ENCODE results near the gene ASPA.

ASPA gene

GRCh38 chr17:3543453-3543852, 67.7 kb downstream of the ASPA start:
- no peaks in the 10 kb centered on the region for H3K9me2 ChIP-seq (replicated peaks; ENCODE audit: insufficient read depth, low read length)
- no peak for TF ChIP-seq CTCF (IDR thresholded peaks at IDR 0.05; ENCODE audit: low read length)
- no peak for TF ChIP-seq EZH2 (optimal IDR thresholded peaks at IDR 0.05; ENCODE audit: low read depth, low read length)
- no peak for TF ChIP-seq EZH2phosphoT487 (IDR thresholded peaks at IDR 0.05; ENCODE audit: low read length)
- H4K20me1 ChIP-seq (ENCODE audit: insufficient read depth, low read length), result no peaks in the 10 kb centered on the region
- H3K79me2 ChIP-seq (ENCODE audit: low read length), result peaks cover 27% of the 10 kb centered on the region
- DNase-seq, result no peak
- no peaks in the 10 kb centered on the region for H3K27me3 ChIP-seq (replicated peaks; ENCODE audit: insufficient read depth, low read length)
- H3K36me3 ChIP-seq (replicated peaks; ENCODE audit: insufficient read depth, low read length), result peaks cover 5% of the 10 kb centered on the region; the same call in 1 of the 2 replicates
- H3K4me2 ChIP-seq (ENCODE audit: low read depth, low read length), result no peak overlapping the region
- no peaks in the 10 kb centered on the region for H3K9me3 ChIP-seq (replicated peaks; ENCODE audit: insufficient read depth, low read length)
- H3F3A ChIP-seq (ENCODE audit: insufficient read depth, low read length), result no peaks in the 10 kb centered on the region
- no peaks in the 10 kb centered on the region for H3K4me1 ChIP-seq (ENCODE audit: low read length)
- H3K9ac ChIP-seq (ENCODE audit: low read length), result no peak overlapping the region
- H3K27ac ChIP-seq (ENCODE audit: low read length), result no peak overlapping the region
- H3K4me3 ChIP-seq (ENCODE audit: low read length), result no peak overlapping the region
- no peak overlapping the region for H2AFZ ChIP-seq (ENCODE audit: low read length)

DNA sequence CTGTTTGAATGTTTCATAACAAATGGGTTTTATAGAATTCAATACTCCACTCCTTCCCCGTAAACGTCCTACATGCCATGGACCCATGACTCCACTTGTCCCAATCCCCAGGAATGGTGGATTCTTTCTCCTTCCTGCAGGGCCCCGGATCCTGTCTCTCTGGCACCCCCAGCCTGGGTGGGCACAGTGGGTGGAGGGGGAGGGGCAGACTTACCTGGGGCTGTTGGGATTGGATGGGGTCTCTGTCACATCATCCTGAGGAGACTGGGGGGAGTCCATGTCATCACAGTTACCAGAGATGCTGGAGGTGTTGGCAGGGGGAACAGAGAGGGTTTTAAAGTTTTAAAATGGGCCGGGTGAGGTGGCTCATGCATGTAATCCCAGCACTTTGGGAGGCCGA, 68.6 kb downstream of the ASPA start:
- H4K20me1 ChIP-seq (ENCODE audit: insufficient read depth, low read length), result no peaks in the 10 kb centered on the region
- peaks cover 36% of the 10 kb centered on the region for H3K79me2 ChIP-seq (ENCODE audit: low read length)
- H3K4me3 ChIP-seq (ENCODE audit: low read length), result no peak overlapping the region
- H3K27ac ChIP-seq (ENCODE audit: low read length), result no peak overlapping the region
- no peak for TF ChIP-seq EZH2 (optimal IDR thresholded peaks at IDR 0.05; ENCODE audit: low read depth, low read length)
- TF ChIP-seq EZH2phosphoT487 (IDR thresholded peaks at IDR 0.05; ENCODE audit: low read length), result no peak
- TF ChIP-seq CTCF (IDR thresholded peaks at IDR 0.05; ENCODE audit: low read length), result no peak
- no peaks in the 10 kb centered on the region for H3F3A ChIP-seq (ENCODE audit: insufficient read depth, low read length)
- DNase-seq, result no peak
- no peaks in the 10 kb centered on the region for H3K9me2 ChIP-seq (replicated peaks; ENCODE audit: insufficient read depth, low read length)
- H3K9ac ChIP-seq (ENCODE audit: low read length), result no peak overlapping the region
- no peak overlapping the region for H3K4me2 ChIP-seq (ENCODE audit: low read depth, low read length)
- H2AFZ ChIP-seq (ENCODE audit: low read length), result no peak overlapping the region
- no peaks in the 10 kb centered on the region for H3K4me1 ChIP-seq (ENCODE audit: low read length)
- peaks cover 7% of the 10 kb centered on the region; the same call in 1 of the 2 replicates for H3K36me3 ChIP-seq (replicated peaks; ENCODE audit: insufficient read depth, low read length)
- H3K27me3 ChIP-seq (replicated peaks; ENCODE audit: insufficient read depth, low read length), result no peaks in the 10 kb centered on the region
- no peaks in the 10 kb centered on the region for H3K9me3 ChIP-seq (replicated peaks; ENCODE audit: insufficient read depth, low read length)

- no peak overlapping the region for H3K4me2 ChIP-seq (ENCODE audit: low read depth, low read length)
- no peaks in the 10 kb centered on the region for H3K9me2 ChIP-seq (replicated peaks; ENCODE audit: insufficient read depth, low read length)
- H3K4me1 ChIP-seq (ENCODE audit: low read length), result no peaks in the 10 kb centered on the region
- no peak overlapping the region for H3K4me3 ChIP-seq (ENCODE audit: low read length)
- H2AFZ ChIP-seq (ENCODE audit: low read length), result no peak overlapping the region
- H3K9ac ChIP-seq (ENCODE audit: low read length), result no peak overlapping the region
- TF ChIP-seq EZH2phosphoT487 (IDR thresholded peaks at IDR 0.05; ENCODE audit: low read length), result no peak
- no peak for TF ChIP-seq CTCF (IDR thresholded peaks at IDR 0.05; ENCODE audit: low read length)
- TF ChIP-seq EZH2 (optimal IDR thresholded peaks at IDR 0.05; ENCODE audit: low read depth, low read length), result no peak
- DNase-seq, result no peak
- peaks cover 8% of the 10 kb centered on the region; the same call in 1 of the 2 replicates for H3K36me3 ChIP-seq (replicated peaks; ENCODE audit: insufficient read depth, low read length)
- H3F3A ChIP-seq (ENCODE audit: insufficient read depth, low read length), result no peaks in the 10 kb centered on the region
- H3K79me2 ChIP-seq (ENCODE audit: low read length), result peaks cover 44% of the 10 kb centered on the region
- H4K20me1 ChIP-seq (ENCODE audit: insufficient read depth, low read length), result no peaks in the 10 kb centered on the region
- H3K27me3 ChIP-seq (replicated peaks; ENCODE audit: insufficient read depth, low read length), result no peaks in the 10 kb centered on the region
- no peak overlapping the region for H3K27ac ChIP-seq (ENCODE audit: low read length)
- H3K9me3 ChIP-seq (replicated peaks; ENCODE audit: insufficient read depth, low read length), result no peaks in the 10 kb centered on the region
Measured at GRCh38 chr17:3545151-3545550, 69.4 kb downstream of the ASPA start.
